ENCODE data around the gene TBC1D1.

The TBC1D1 gene

DNA sequence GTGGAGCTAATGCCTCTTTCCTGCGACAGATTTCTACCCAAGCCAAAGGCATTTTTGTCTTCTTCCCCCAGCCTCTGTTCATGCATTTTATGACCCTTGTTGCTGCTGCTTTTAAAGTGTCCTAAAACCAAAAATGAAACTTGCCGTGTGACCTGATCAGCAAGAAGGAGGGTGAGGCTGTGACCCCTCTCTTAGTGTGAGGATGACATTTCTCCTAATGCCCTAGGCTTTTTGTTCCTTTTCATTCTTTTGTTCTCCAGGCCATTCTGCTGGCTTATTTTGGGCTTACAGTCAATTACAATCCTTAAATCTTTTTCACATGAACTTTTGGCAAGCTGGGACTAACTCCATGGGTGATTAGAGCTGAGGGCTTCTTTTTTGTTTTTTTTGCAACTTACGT, 103.7 kb downstream of the TBC1D1 start:
- DNase-seq: no peak

- no peak for DNase-seq
Measured at GRCh38 chr4:37995299-37995821, 104.5 kb downstream of the TBC1D1 start.

GRCh38 chr4:37995981-37996775, 105.3 kb downstream of the TBC1D1 start:
- DNase-seq: no peak

GRCh38 chr4:37998226-37998625, 107.3 kb downstream of the TBC1D1 start:
- DNase-seq: no peak

- DNase-seq: no peak
Measured at GRCh38 chr4:37999000-37999716, 108.3 kb downstream of the TBC1D1 start.

GRCh38 chr4:37999965-38000364, 109.1 kb downstream of the TBC1D1 start:
- no peak for DNase-seq

DNA sequence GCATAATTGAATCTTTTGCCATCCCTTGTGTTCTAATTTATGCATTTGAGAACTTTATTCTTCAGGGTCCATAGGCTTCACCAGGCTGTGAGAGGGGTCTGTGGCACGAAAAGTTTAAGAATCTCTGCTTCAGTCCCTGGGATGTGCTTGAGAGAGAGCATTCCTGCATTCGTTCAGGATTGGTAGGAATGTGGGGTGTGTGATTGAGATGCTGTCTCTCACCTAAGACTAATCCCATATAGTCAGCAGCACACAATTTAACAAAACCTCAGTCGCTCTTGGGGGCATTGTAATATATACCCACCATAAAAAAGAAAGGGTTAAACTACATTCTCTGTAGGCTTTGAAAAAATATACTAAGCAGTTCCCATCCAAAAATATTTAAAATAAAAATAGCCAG, 111.0 kb downstream of the TBC1D1 start:
- no peak for DNase-seq

GRCh38 chr4:38002451-38003071, 111.7 kb downstream of the TBC1D1 start:
- no peak for DNase-seq

DNA sequence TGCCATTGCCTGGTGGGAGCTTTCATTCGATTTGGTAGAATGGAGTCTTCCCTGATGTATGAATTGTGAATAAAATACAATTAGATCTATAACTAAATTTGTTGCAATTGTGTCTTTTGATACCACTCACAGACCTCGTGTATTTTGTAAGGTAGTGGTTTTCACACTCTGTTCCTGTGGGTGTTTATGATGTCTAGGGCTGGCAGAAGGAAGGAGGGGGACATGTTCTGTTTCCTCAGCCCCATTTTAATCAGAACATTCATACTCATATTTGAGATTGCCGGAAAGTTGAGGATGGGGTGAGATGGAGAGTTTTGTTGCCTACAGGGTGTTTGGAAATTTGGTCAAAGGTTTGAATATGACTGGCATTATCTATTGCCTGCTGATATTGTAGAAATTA, 112.2 kb downstream of the TBC1D1 start:
- no peak for DNase-seq

DNA sequence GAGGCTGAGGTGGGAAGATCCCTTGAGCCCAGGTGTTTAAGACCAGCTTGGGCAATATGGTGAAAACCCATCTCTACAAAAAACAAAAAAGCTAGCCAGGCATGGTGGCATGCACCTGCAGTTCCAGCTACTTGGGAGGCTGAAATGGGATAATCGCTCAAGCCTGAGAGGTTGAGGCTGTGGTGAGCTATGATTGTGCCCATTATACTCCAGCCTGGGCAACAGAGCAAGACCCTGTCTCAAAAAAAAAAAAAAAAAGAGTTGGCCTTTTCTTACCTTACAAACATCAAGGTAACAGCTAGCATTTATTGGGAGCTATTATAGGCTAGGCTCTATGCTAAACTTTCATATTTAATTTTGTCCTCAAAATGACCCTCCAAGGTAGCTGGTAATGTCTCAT, 112.7 kb downstream of the TBC1D1 start:
- DNase-seq: no peak

DNA sequence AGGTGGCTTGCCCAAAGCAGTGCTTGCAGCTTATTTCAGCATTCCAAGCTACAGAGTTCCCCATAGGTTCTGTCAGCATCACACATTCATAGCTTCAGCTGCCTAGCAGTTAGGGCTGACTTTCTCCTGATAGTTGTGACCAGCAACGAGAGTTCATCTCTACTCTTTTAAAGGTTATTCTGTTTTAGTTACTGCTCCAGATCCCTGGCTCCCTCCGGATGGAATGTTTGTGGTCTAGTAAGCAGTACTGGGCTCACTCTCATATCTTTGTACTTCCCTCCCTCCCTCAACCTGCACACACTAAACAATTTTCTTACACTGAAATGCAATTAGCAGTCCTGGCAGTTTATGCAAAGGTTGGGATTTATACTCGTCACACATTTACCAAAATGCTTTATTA, 113.2 kb downstream of the TBC1D1 start:
- no peak for DNase-seq

GRCh38 chr4:38004887-38005286, 114.0 kb downstream of the TBC1D1 start:
- no peak for DNase-seq

DNA sequence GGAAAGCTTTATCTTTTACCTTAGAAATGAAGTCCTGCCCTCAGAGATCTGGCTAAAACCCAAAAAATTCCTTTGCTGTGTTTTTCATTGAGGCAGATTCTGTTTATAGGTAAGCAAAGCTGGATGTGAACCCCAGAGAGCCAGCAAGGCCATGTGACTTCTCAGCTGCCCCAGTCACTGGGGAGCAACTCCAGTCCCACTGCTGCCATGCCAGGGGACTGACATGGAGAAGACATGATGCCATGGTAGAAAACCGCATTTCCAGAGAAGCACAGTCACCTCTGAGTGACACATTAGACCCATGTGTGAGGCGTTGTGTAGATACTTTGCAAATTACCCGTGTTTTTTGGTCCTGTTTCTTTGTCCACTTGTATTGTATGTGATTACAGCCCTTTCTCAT, 114.8 kb downstream of the TBC1D1 start:
- DNase-seq: no peak

GRCh38 chr4:38007645-38008044, 116.8 kb downstream of the TBC1D1 start:
- DNase-seq: no peak

DNA sequence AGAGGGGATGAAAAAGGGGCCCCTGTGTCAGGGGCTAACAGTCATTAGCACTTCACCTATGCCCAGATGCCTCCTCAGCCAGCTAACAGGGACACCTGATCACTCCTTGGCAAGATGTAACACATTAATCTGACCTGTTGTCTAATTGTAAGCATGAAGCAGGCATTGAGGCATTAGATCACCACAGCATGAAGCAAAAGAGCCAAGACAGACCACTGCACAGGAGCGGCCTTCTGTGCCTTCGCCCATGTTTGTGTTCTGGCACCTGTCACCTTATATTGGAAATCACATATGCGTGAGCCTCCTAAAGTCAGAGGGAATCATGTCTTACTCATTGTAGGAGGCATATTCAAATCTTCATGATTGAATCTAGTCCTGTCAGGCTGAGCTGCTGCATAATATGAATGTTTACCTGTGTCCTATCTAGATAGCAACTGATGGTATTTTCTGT, 117.7 kb downstream of the TBC1D1 start:
- no peak for DNase-seq

DNA sequence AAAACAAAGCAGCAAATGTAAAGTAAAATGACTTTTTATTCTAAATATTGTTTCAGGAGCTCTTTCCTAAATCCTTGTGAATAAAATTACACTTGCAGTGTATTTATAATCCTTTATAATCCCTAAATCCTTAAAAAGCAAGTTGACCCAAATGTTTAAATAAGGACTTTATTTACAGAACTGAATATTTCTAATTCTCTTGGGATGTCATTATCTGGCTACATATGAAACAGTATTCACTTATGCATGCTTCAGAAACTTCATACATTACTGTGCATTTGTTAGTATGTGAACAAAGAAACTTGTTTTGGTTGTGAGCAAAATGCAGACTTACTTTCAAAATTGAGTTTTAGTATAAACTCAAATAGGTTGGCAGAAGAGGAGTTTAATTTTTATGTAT, 118.5 kb downstream of the TBC1D1 start:
- DNase-seq: no peak

DNA sequence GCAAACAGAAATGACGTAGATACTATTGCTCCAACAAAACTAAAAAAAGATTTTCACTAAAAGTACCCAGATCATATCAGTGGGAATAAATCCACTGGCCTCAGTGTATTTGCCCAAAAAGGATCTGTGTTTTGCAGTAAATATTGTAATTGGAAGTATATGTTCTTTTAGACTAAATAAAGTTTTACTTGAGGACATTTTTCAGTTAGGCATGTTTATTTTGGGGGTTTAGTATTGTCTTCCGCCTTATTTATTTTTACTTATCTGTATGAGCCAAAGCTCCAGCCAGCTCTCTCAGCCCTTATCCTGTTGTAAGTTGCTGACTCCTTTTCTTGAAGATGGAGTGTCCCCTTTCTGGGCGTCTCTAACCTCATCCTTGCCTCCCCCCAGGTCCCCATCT, 119.1 kb downstream of the TBC1D1 start:
- no peak for DNase-seq

DNA sequence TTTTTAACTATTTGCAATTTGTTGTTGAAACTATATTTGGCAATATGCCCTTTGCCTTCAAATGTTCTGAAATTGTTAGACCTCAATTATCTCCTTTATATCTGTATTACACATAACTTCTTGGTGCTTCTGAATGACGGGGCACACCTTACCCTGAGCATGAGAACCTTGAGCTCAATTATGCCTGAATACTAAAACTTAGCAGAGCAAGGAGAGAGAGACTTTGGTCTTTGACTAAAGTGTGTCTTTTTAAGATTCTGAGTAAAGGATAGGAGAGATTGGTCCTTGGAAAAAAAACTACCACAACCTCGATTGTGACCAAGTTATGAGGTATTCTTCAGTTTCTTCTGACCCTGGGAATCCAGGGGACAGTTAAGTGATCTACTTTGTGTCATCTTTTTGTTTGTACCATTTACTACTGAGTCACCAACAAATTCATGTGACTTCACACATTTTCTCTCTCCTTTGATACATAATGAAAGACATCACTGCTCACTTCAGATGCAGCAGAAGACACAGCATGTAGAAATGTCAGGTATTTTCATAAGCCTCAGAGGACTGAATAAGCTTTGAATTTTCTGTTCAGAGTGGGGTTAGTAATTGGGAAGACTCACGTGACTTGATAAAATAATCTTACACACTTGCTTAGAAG, 120.8 kb downstream of the TBC1D1 start:
- DNase-seq: no peak

GRCh38 chr4:38013461-38014366, 122.8 kb downstream of the TBC1D1 start:
- DNase-seq: no peak

DNA sequence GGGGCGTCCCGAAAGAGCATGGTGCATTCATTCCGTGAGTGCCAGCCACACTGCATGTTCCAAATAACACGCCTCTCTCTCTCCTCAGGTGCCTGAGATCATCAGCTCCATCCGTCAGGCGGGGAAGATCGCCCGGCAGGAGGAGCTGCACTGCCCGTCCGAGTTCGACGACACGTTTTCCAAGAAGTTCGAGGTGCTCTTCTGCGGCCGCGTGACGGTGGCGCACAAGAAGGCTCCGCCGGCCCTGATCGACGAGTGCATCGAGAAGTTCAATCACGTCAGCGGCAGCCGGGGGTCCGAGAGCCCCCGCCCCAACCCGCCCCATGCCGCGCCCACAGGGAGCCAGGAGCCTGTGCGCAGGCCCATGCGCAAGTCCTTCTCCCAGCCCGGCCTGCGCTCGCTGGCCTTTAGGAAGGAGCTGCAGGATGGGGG, 123.6 kb downstream of the TBC1D1 start:
- DNase-seq: no peak

DNA sequence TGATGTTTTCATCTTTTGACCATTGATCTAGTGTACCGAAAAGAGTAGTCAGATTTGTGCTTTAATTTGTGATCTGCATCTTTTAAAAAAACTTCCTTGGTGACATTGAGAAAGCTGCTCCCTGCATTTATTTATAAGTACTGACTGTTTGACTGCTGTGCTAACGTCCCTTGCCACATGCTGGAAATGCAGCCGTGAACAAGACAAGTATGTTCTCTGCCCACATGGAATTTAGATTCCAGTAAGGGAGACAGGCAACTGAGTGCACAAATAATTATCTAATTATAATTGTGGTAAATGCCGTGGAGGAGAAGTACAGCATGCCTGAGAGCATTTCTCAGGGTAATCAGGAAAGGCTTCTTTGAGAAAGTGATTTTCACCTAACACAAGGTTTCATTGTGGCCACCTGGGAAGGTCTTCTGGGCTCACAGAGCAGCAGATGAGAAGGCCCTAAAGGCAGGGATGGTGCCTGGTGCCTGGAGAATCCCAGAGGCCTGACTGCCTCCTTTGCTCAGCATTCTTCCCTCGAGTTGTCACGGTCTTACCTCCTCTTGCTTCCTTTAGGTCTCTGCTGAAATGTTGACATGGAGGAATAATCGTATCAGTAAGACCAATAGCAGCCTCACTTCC, 125.1 kb downstream of the TBC1D1 start:
- no peak for DNase-seq

GRCh38 chr4:38016698-38017097, 125.8 kb downstream of the TBC1D1 start:
- DNase-seq: no peak

All from hematopoietic multipotent progenitor cell treated with erythropoietin and hydrocortisone succinate and interleukin-3 and kit ligand, for 4 days (in vitro differentiated cells).